ENCODE data around the gene CAMK2A. TPM values are rescaled to one million over a fixed set of nuclear protein-coding genes. Genes with fewer than 3 reads are reported as not detected.

Gene CAMK2A
- total RNA-seq, 1 donor from 2014 or later, result 1.1 TPM

DNA sequence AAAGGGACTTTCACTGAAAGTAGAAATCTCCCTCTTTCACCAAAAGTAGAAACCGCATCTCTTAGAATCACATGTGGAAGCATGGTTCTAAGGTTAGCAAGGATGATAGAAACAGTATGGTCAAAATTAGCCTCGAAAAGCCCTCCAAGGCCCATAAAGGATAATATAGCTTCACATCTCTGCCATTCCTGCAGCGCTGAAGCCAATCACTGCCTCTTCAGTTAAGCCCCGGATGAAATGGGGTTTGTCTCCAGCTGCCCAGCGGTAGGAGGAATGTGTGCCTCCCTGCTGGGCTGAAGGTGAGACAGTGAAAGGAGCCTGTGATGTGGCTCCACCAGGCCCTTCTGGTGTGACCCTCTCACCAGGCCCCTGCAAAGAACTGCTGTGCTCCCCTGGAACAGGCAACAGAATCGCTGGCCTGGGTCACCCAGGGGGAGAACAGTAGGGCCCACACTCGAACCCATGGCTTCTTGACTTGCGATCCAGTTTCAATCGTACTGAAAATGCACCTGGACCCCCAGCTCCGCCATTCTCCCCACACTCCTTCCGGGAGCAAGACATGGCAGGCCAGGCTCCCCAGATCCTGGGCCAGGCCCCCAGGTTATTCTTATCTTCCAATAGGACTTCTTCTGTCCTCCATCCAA is 47.2 kb downstream of the CAMK2A start:
- TF ChIP-seq, protein P1, sequence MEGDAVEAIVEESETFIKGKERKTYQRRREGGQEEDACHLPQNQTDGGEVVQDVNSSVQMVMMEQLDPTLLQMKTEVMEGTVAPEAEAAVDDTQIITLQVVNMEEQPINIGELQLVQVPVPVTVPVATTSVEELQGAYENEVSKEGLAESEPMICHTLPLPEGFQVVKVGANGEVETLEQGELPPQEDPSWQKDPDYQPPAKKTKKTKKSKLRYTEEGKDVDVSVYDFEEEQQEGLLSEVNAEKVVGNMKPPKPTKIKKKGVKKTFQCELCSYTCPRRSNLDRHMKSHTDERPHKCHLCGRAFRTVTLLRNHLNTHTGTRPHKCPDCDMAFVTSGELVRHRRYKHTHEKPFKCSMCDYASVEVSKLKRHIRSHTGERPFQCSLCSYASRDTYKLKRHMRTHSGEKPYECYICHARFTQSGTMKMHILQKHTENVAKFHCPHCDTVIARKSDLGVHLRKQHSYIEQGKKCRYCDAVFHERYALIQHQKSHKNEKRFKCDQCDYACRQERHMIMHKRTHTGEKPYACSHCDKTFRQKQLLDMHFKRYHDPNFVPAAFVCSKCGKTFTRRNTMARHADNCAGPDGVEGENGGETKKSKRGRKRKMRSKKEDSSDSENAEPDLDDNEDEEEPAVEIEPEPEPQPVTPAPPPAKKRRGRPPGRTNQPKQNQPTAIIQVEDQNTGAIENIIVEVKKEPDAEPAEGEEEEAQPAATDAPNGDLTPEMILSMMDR (IDR thresholded peaks at IDR 0.05; ENCODE audit: unreplicated experiment), result no peak
- Mint-ChIP-seq H3K27ac (ENCODE audit: unreplicated experiment) (no peak overlapping the region), H3K4me1 (ENCODE audit: unreplicated experiment) (no peaks in the 10 kb centered on the region), H3K4me3 (ENCODE audit: unreplicated experiment) (no peak overlapping the region), H3K27me3 (ENCODE audit: unreplicated experiment) (peaks cover 4% of the 10 kb centered on the region), H3K36me3 (ENCODE audit: low read depth, unreplicated experiment) (no peaks in the 10 kb centered on the region), H3K9me3 (ENCODE audit: unreplicated experiment) (no peaks in the 10 kb centered on the region)
- no peak for DNase-seq (ENCODE audit: low spot score)

DNA sequence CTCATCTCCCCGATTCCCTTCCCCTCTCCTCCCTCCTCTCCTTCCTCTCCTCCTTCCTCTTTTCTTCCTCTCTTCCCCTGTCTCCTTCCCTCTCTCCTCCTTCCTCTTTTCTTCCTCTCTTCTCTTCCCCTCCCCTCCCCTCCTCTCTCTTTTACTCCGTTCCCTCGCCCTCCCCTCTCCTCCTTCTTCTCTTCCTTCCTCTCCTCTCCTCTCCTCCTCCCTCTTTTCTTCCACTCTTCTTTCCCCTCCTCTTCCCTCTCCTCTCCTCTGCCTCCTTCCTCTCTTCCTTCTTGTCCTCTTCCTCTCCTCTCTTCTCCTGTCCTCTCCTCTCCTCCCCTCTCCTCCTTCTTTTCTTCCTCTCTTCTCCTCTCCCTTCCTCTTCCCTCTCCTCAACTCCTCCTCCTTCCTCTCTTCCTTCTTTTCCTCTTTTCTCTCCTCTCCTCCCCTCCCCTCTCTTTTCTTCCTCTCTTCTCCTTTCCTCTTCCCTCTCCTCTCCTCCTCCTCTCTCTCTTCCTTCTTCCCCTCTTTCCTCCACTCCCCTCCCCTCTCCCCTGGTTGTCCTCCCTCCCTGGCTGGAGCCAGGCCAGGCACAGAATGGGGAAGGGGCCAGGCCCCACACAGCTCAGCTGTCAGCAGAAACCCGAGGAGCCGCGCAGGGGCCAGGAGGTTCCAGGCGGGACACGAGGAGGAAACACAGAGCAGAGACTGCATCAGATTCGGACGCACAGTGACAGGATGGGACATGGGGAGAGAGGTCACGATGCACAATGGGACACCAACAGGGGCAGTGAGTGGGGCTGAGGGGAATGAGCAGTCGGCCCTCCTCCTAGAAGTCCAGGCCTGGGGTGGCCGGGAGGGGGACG is 48.0 kb downstream of the CAMK2A start:
- TF ChIP-seq, protein P1 (IDR thresholded peaks at IDR 0.05; ENCODE audit: unreplicated experiment), result no peak
- Mint-ChIP-seq H3K9me3 (ENCODE audit: unreplicated experiment) (no peaks in the 10 kb centered on the region), H3K27me3 (ENCODE audit: unreplicated experiment) (peaks cover 4% of the 10 kb centered on the region), H3K27ac (ENCODE audit: unreplicated experiment) (no peak overlapping the region), H3K4me1 (ENCODE audit: unreplicated experiment) (no peaks in the 10 kb centered on the region), H3K36me3 (ENCODE audit: low read depth, unreplicated experiment) (no peaks in the 10 kb centered on the region), H3K4me3 (ENCODE audit: unreplicated experiment) (no peak overlapping the region)
- no peak for DNase-seq (ENCODE audit: low spot score)

DNA sequence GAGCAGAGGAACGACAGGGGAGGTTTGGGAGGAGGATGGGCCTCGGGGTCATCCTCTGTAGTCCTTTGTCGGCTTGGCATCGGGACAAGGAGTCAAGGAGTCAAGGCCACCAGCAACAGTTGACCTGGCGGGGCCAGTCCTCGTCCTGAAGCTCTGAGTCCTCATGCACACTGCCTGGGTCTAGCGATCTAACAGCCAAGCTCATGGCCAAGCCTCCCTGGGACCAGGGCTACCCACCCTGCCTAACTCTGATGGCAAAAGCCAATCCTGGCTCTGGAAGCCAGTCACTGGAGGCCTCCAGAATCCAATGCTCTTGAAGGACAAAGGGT is 49.8 kb downstream of the CAMK2A start:
- H3K4me1 Mint-ChIP-seq (ENCODE audit: unreplicated experiment), result peaks cover 8% of the 10 kb centered on the region
- H3K4me3 Mint-ChIP-seq (ENCODE audit: unreplicated experiment), result no peak overlapping the region
- no peaks in the 10 kb centered on the region for H3K9me3 Mint-ChIP-seq (ENCODE audit: unreplicated experiment)

DNA sequence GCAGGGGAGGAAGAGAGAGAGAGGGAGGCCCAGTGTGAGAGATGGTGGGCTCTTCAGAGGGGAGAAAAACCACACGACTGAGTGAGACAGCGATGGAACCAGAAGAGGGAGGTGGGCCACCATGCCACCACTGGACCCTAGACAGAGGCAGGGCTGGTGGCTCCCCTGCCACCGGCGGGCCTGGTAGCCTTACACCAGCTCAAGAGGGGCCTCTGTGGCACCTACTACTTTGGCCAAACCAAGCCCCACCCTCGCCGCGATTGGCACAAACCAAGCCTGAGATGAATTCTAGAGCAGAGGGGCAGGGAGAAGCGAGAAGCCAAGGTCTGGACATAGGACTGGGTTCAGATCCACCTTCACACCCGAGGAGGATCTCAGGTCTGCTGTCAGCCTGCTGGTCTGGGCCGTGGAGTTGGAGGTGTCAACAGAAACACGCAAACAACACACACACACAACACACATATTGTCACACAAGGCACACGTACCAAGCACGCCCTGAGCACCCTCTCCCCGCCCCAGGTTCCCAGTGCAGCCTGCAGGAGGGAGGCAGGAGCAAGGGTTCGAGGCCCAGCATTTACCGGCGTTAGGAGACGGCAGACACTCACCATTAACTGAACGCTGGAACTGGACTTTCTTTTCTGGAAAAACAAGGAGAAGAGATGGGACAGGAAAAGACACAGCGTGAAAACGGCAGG is 50.3 kb downstream of the CAMK2A start:
- no peaks in the 10 kb centered on the region for H3K36me3 Mint-ChIP-seq (ENCODE audit: low read depth, unreplicated experiment)
- H3K27me3 Mint-ChIP-seq (ENCODE audit: unreplicated experiment), result peaks cover 4% of the 10 kb centered on the region
- no peak overlapping the region for H3K4me3 Mint-ChIP-seq (ENCODE audit: unreplicated experiment)
- H3K27ac Mint-ChIP-seq (ENCODE audit: unreplicated experiment), result no peak overlapping the region
- peaks cover 13% of the 10 kb centered on the region for H3K4me1 Mint-ChIP-seq (ENCODE audit: unreplicated experiment)
- TF ChIP-seq, protein P1 (IDR thresholded peaks at IDR 0.05; ENCODE audit: unreplicated experiment), result no peak
- DNase-seq (ENCODE audit: low spot score), result no peak
- no peaks in the 10 kb centered on the region for H3K9me3 Mint-ChIP-seq (ENCODE audit: unreplicated experiment)

More for the DNA sequence above, 49.8 kb downstream of the CAMK2A start:
- Mint-ChIP-seq H3K27ac (ENCODE audit: unreplicated experiment) (no peak overlapping the region), H3K27me3 (ENCODE audit: unreplicated experiment) (peaks cover 2% of the 10 kb centered on the region), H3K36me3 (ENCODE audit: low read depth, unreplicated experiment) (no peaks in the 10 kb centered on the region)
- DNase-seq (ENCODE audit: low spot score), result no peak
- TF ChIP-seq, protein P1 (IDR thresholded peaks at IDR 0.05; ENCODE audit: unreplicated experiment), result no peak
